B cell (primary cell): ENCODE results near the gene ALDOA.

Experiments
- EZH2 ChIP-seq: IDR thresholded peaks from 2 replicates; pipeline ENCODE4 v1.6.1; 2012; ENCODE audit warnings: borderline replicate concordance, low read depth, mild to moderate bottlenecking, moderate library complexity, low read length; ENCODE audit not compliant: insufficient read depth, poor library complexity, severe bottlenecking
- TF ChIP-seq, protein P1 (sequence below): fragments of 200-600 bp; IDR thresholded peaks from one replicate; pipeline ENCODE4 v1.8.0; 2022; ENCODE audit warnings: antibody characterized with exemption, mild to moderate bottlenecking

DNA sequence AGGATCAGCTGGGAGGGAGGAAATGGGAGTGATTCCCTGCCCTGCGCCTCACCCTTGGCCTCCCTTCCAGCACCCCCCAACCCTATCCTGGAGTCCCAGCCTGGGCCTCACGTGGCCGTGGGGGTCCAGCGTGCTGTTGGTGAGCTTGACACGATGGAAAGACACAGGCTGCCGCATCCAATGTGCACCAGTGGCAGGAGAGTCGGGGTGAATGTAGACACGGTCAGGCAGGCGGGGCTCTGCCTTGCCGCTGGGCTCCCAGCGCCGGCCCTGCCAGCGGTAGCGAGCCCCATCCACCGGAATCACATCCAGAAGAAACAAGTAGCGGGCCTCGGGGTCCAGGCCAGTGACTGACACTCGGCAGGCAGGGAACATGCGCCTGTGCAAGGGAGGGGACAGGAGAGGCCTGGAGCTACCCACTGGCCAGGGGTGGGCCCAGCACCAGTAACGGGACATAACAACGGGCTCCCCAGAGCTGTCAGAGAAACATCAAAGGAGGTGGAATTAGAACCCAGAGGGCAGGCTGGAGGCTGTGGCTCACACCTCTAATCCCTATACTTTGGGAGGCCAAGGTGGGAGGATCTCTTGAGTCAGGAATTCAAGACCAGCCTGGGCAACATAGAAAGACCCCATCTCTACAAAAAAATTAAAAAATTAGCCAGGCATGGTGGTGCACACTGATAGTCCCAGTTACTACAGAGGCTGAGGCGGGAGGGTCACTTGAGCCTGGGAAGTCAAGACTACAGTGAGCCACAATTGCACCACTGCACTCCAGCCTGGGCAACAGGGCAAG is 23.5 kb downstream of the ALDOA start:
- TF ChIP-seq, protein P1, sequence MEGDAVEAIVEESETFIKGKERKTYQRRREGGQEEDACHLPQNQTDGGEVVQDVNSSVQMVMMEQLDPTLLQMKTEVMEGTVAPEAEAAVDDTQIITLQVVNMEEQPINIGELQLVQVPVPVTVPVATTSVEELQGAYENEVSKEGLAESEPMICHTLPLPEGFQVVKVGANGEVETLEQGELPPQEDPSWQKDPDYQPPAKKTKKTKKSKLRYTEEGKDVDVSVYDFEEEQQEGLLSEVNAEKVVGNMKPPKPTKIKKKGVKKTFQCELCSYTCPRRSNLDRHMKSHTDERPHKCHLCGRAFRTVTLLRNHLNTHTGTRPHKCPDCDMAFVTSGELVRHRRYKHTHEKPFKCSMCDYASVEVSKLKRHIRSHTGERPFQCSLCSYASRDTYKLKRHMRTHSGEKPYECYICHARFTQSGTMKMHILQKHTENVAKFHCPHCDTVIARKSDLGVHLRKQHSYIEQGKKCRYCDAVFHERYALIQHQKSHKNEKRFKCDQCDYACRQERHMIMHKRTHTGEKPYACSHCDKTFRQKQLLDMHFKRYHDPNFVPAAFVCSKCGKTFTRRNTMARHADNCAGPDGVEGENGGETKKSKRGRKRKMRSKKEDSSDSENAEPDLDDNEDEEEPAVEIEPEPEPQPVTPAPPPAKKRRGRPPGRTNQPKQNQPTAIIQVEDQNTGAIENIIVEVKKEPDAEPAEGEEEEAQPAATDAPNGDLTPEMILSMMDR: no peak
- no peak for TF ChIP-seq EZH2
